Measurements from ENCODE around the gene C4orf51.

The C4orf51 gene

GRCh38 chr4:145716200-145716599 lies 36.3 kb downstream of the C4orf51 start:
- DNase-seq, result peak; percentile 40

- DNase-seq, result no peak
These were observed 36.8 kb downstream of the C4orf51 start for GRCh38 chr4:145716661-145717200.

- no peak for DNase-seq
These were observed 40.0 kb downstream of the C4orf51 start for GRCh38 chr4:145719752-145720624.

- no peak for DNase-seq
These were observed 40.7 kb downstream of the C4orf51 start for GRCh38 chr4:145720656-145721055.

GRCh38 chr4:145722561-145722960 lies 42.6 kb downstream of the C4orf51 start:
- DNase-seq, result peak; percentile 5

GRCh38 chr4:145723336-145723735 lies 43.4 kb downstream of the C4orf51 start:
- DNase-seq, result no peak

GRCh38 chr4:145730026-145730425 lies 50.1 kb downstream of the C4orf51 start:
- DNase-seq, result no peak

GRCh38 chr4:145731028-145731427 lies 51.1 kb downstream of the C4orf51 start:
- peak; percentile 21 for DNase-seq

- DNase-seq, result no peak
These were observed 52.3 kb downstream of the C4orf51 start for GRCh38 chr4:145732001-145732815.

- peak; percentile 93 for DNase-seq
These were observed 53.2 kb downstream of the C4orf51 start for GRCh38 chr4:145732895-145733880.

- peak; percentile 42 for DNase-seq
These were observed 54.1 kb downstream of the C4orf51 start for GRCh38 chr4:145734031-145734430.

GRCh38 chr4:145734576-145735346 lies 54.8 kb downstream of the C4orf51 start:
- DNase-seq, result peak; percentile 98

- DNase-seq, result peak; percentile 96
These were observed 55.4 kb downstream of the C4orf51 start for GRCh38 chr4:145735347-145735675.

GRCh38 chr4:145735827-145736226 lies 55.9 kb downstream of the C4orf51 start:
- peak; percentile 11 for DNase-seq

- DNase-seq, result peak; percentile 11
These were observed 56.4 kb downstream of the C4orf51 start for GRCh38 chr4:145736241-145736831.

- DNase-seq, result peak; percentile 33
These were observed 59.9 kb downstream of the C4orf51 start for GRCh38 chr4:145739845-145740244.

- DNase-seq, result no peak
These were observed 60.9 kb downstream of the C4orf51 start for GRCh38 chr4:145740806-145741205.

GRCh38 chr4:145743641-145744040 lies 63.7 kb downstream of the C4orf51 start:
- no peak for DNase-seq

- DNase-seq, result peak; percentile 8
These were observed 75.9 kb downstream of the C4orf51 start for GRCh38 chr4:145755802-145756201.

GRCh38 chr4:145756244-145756643 lies 76.3 kb downstream of the C4orf51 start:
- DNase-seq, result no peak

GRCh38 chr4:145757188-145757587 lies 77.2 kb downstream of the C4orf51 start:
- no peak for DNase-seq

Measured in EL (cell line).